NCI-H1048 (cell line): ENCODE data around the gene SLC35B4.

ENCODE experiments used
- DNase-seq: peaks from one replicate; lab custom pipeline; 2025; lab: John Stamatoyannopoulos, UW

The SLC35B4 gene, protein sequence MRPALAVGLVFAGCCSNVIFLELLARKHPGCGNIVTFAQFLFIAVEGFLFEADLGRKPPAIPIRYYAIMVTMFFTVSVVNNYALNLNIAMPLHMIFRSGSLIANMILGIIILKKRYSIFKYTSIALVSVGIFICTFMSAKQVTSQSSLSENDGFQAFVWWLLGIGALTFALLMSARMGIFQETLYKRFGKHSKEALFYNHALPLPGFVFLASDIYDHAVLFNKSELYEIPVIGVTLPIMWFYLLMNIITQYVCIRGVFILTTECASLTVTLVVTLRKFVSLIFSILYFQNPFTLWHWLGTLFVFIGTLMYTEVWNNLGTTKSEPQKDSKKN

GRCh38 chr7:134316539-134317344, at the start of gene SLC35B4:
SLC35B4 (minus strand) TSS chr7:134316930; CDS start chr7:134316751, 179 bp downstream.
- peak; percentile 94 for DNase-seq

- DNase-seq = no peak
Measured at GRCh38 chr7:134366481-134366880, 49.8 kb upstream of the SLC35B4 start.

DNA sequence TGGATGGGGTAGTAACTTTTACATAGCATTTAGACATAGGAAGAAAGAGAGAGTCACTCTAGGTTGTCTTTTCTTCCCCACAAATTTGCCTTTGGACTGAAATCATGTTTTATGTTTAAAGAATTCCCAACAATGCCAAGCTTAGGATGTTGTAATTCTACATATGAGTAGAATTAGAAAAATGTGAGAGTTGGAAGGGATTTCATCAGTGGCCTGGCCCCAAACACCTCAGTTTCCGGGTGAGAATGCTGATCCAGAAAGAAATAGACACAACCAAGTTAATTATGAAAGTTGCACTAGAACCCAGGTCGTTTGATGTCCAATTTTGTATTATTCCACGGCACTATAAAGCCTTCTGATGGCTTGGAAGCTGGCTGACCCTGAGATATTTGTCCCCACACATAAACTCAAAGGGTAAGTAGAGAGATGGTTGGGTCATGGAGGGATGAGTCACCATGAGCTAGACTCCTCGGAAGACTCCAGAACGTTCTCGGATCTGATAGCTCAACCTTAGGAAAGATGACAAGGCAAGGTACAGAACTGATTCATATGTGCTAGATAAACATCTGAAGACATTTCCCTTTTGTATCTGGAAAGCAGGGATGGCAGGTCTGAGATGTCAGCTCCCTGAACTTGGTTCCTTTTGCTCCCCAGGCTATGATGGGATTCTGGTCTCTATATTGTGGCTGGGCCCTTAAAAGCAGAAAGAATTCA, 48.8 kb upstream of the SLC35B4 start:
- DNase-seq = no peak

- DNase-seq = no peak
Measured at GRCh38 chr7:134364619-134365037, 47.9 kb upstream of the SLC35B4 start.

- no peak for DNase-seq
Measured at GRCh38 chr7:134362587-134363483, 46.1 kb upstream of the SLC35B4 start.

DNA sequence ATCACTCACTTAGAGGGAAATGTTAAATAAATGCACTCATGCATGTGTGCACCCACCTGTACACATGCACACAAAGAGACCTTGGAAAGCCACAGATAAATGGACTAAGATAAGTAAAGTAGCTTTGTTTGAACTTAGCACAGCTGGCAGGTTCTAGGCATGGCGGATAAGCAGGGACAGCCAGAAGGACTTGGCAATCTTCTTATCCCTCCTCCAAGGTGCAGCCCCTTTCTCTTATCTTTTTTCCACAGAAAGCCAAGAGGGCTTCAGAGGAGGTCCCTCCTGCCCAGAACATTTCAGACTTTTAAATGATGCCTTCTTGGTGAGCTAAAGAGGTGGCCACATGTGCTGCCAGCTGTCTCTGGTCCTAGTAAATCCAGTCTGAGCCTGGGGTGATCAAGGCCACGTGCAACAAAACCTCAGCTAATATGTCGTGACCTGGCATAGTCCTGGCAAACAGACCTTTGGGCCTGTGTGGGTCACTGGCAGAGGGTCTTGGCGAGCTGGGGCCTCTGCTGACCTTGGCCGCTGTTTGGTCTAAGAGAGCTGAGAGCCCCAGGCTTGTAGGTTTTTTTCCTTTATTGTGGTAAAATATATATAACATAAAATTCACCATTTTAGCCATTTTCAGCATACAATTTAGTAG, 43.2 kb upstream of the SLC35B4 start:
- no peak for DNase-seq

DNA sequence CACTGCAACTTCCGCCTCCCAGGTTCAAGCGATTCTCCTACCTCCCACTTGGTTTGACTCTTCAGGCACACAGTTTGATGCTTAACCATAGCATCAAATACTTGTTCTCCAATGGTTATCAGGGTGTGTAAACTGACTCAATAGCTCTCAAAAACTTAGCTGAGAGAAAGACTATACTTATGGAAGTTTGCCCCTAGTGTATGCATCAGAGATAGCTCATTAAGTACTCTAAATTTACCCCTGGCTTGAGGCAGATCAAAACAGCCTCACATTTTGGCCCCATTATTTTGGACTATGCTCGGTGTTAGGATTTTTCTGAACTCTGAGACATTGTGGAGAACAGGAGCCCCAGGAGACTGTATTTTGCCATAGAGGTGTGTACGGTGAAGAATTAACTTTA, 40.8 kb upstream of the SLC35B4 start:
- no peak for DNase-seq

DNA sequence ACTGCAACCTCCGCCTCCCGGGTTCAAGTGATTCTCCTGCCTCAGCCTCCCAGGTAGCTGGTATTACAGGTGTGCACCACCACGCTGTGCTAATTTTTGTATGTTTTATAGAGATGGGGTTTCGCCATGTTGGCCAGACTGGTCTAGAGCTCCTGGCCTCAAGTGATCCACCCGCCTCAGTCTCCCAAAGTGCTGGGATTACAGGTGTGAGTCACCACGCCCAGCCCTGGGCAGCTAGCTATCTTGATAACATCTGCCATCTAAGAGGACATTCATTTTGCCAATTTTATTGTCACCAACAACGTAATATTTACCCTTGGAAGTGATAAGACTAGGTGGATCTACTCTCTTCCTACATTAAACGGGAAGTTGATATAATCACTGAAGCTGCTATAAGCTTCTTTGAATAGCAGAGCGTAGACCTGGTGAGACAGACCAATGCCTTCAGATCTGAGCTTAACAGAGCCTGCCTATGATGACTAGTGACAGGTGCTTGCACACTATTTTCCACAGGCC, 39.7 kb upstream of the SLC35B4 start:
- no peak for DNase-seq

- no peak for DNase-seq
Measured at GRCh38 chr7:134355927-134356326, 39.2 kb upstream of the SLC35B4 start.

DNA sequence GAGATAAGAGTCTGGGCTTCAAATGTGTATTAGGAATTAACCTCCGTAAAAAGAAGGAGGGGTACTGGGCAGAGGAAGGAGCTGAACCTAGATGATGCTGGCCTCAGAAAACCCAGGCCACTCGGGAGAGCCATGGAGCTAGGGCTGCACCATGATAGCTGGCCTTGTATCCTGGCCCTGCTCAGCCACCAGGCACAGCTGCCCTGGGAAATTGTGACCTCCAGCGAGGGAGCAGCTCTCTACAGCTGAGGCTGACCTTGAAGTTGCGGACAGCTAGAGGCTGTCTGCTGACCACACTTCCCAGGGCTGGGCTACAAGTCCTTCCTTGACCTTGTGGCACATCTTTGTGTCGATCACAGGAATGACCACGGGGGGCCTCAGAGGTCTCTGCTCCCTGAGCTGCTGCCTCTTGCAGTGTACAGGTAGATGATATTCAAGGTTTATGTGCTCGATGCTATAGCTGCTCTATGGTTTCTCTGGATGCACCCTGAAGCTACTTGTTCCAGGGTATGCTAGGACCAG, 38.3 kb upstream of the SLC35B4 start:
- DNase-seq = no peak

- DNase-seq = no peak
Measured at GRCh38 chr7:134353411-134353810, 36.7 kb upstream of the SLC35B4 start.

DNA sequence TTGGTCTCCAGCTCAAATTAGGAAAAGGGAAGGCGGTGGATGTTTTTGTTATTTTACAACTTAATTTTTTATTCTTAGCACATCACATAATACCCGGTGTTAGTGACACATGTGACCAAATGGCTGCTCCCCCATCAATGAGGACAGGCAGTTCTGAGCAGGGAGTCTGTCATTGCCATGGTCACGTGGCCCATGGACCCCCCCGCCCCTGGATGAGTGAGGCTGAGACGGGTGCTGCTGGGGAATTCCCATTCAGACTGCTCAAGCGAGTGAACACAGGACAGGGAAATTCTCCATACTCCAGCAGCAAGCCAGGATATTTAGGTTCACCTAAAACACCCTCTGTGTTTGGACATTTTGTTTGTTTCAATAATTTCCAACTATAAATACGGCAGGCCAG, 34.7 kb upstream of the SLC35B4 start:
- no peak for DNase-seq

DNA sequence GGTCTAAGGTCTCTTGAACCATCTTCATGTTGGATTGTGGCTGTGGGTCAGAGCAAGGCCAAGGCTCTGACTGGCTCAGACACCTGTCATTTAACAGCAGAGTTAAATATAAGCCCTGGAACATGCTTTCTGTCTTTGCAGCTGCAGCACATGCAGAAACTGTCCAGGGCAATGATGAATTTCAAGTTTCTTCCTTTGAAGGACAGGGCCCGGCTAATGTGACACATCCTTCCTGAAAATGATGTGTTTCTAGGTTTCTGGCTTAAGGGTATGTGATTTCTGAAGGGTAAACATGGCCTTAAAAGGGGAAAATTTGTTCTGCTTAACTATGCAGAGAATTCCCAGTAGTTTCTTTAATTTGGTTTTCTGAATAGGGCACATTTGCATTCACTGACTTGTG, 34.0 kb upstream of the SLC35B4 start:
- DNase-seq = no peak

- DNase-seq = no peak
Measured at GRCh38 chr7:134347567-134347966, 30.8 kb upstream of the SLC35B4 start.

DNA sequence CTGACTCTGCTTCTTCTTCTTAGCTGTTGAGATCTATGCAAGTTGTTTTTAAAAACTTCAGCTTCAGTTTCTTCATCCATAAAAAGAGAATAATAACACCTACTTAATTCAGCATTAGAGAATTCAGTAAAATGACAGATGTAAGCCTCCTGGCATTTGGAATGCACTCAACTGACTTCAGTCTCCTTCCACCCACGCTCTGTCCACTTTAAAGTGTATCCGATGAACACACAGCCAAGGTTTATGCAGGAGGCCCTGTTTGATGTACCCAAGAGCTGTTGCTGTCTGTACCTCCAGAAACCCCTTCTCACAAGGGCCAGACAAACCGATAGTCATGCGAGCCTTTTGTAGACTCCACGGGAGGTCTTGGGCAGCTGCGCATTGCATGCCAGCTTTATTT, 27.1 kb upstream of the SLC35B4 start:
- DNase-seq = no peak

- DNase-seq = no peak
Measured at GRCh38 chr7:134343136-134343535, 26.4 kb upstream of the SLC35B4 start.

- no peak for DNase-seq
Measured at GRCh38 chr7:134339475-134339874, 22.7 kb upstream of the SLC35B4 start.

- no peak for DNase-seq
Measured at GRCh38 chr7:134337980-134338379, 21.2 kb upstream of the SLC35B4 start.

DNA sequence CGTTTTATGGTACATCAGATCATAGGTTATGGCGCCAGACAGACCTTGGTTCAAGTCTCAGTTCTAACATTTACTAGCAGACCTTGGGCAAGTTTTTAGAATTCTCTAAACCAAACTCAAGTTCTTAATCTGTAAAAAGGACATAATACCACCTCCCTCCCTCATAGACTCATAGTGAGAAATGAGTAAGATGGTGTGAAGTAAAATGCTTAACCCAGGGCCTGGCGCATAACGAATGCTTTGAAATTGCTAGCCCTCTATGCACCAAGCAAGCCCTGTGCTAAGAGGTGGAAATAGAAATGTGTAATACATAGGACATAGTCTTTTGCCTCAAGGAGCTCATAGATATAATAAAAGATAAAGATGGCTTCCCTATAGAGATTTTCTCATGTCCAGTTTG, 17.7 kb upstream of the SLC35B4 start:
- no peak for DNase-seq

- DNase-seq = no peak
Measured at GRCh38 chr7:134333943-134334342, 17.2 kb upstream of the SLC35B4 start.

- no peak for DNase-seq
Measured at GRCh38 chr7:134332892-134333291, 16.2 kb upstream of the SLC35B4 start.
